Posterior cingulate gyrus (tissue), 11 donors: ENCODE data around the gene BBX.
"Not testable (repeated sequence)": the region's sequence is repeated elsewhere in the genome, so short reads cannot be mapped to it uniquely, and the experiment has no call there.

ENCODE experiments used
- DNase-seq, 10 donors: peaks; one replicate each; pipeline versions ENCODE4 v3.0.0 to v3.0.0-alpha.2; 2020 to 2021; ENCODE audit warnings: mixed read lengths in 3 of 10
- intact Hi-C: fragments of 100-400 bp; cut with DNase I; formaldehyde crosslinking; loops from one replicate; pipeline ENCODE4 v1.15.1; 2023

Gene BBX

GRCh38 chr3:107531917-107532469 is 9.2 kb downstream of the BBX start:
- intact Hi-C loops, result no loop called here
- no peak for DNase-seq

GRCh38 chr3:107540857-107541256 is 18.1 kb downstream of the BBX start:
- no peak for DNase-seq
- intact Hi-C loops, result loop anchor here (5.0 to 10.0 kb wide), 3 partner anchors 114 to 299 kb away; no protein-coding TSS in a partner anchor

- DNase-seq, result no peak
- intact Hi-C loops, result loop anchor here (5.0 to 10.0 kb wide), 3 partner anchors 115 to 300 kb away; no protein-coding TSS in a partner anchor
Measured at GRCh38 chr3:107542665-107543064, 19.9 kb downstream of the BBX start.

- intact Hi-C loops, result loop anchor here (5.0 to 10.0 kb wide), 3 partner anchors 116 to 301 kb away; no protein-coding TSS in a partner anchor
- DNase-seq, result peak in 1 of 10 donors; percentile 33
Measured at GRCh38 chr3:107543666-107544065, 20.9 kb downstream of the BBX start.

- DNase-seq, result no peak
- intact Hi-C loops, result loop anchor here (10.0 kb wide), 1 partner anchor 271 kb away; no protein-coding TSS in a partner anchor
Measured at GRCh38 chr3:107545680-107546120, 22.9 kb downstream of the BBX start.

GRCh38 chr3:107548601-107549000 is 25.8 kb downstream of the BBX start:
- intact Hi-C loops, result loop anchor here (10.0 kb wide), 1 partner anchor 274 kb away; no protein-coding TSS in a partner anchor
- no peak for DNase-seq

GRCh38 chr3:107555359-107555758 is 32.6 kb downstream of the BBX start:
- intact Hi-C loops, result no loop called here
- no peak for DNase-seq

- peak in 2 of 10 donors; percentile 54 to 74 for DNase-seq
- intact Hi-C loops, result no loop called here
Measured at GRCh38 chr3:107557743-107558142, 35.0 kb downstream of the BBX start.

- intact Hi-C loops, result no loop called here
- DNase-seq, result no peak
Measured at GRCh38 chr3:107560166-107560565, 37.4 kb downstream of the BBX start.

GRCh38 chr3:107561980-107562379 is 39.2 kb downstream of the BBX start:
- DNase-seq, result no peak
- intact Hi-C loops, result no loop called here

GRCh38 chr3:107562969-107563529 is 40.3 kb downstream of the BBX start:
- DNase-seq, result no peak
- intact Hi-C loops, result no loop called here

GRCh38 chr3:107565244-107565643 is 42.5 kb downstream of the BBX start:
- DNase-seq, intact Hi-C loops: not testable (repeated sequence)

- intact Hi-C loops, result loop anchor here (10.0 kb wide), 1 partner anchor 94 kb away; no protein-coding TSS in a partner anchor
- peak in 2 of 10 donors; percentile 17 to 53 for DNase-seq
Measured at GRCh38 chr3:107571089-107571488, 48.3 kb downstream of the BBX start.

- intact Hi-C loops, result loop anchor here (10.0 kb wide), 1 partner anchor 93 kb away; no protein-coding TSS in a partner anchor
- DNase-seq, result peak in 1 of 10 donors; percentile 54
Measured at GRCh38 chr3:107571492-107571891, 48.7 kb downstream of the BBX start.

- intact Hi-C loops, result loop anchor here (5.0 to 10.0 kb wide), 2 partner anchors 90 to 168 kb away; no protein-coding TSS in a partner anchor
- DNase-seq, result no peak
Measured at GRCh38 chr3:107574650-107575049, 51.9 kb downstream of the BBX start.

GRCh38 chr3:107578091-107578490 is 55.3 kb downstream of the BBX start:
- intact Hi-C loops, result loop anchor here (5.0 to 10.0 kb wide), 2 partner anchors 87 to 164 kb away; no protein-coding TSS in a partner anchor
- no peak for DNase-seq

GRCh38 chr3:107578523-107578922 is 55.8 kb downstream of the BBX start:
- DNase-seq, result no peak
- intact Hi-C loops, result loop anchor here (5.0 to 10.0 kb wide), 2 partner anchors 86 to 164 kb away; no protein-coding TSS in a partner anchor

GRCh38 chr3:107579371-107579770 is 56.6 kb downstream of the BBX start:
- DNase-seq, result no peak
- intact Hi-C loops, result loop anchor here (5.0 to 10.0 kb wide), 2 partner anchors 85 to 163 kb away; no protein-coding TSS in a partner anchor

- DNase-seq, result no peak
- intact Hi-C loops, result no loop called here
Measured at GRCh38 chr3:107581230-107581629, 58.5 kb downstream of the BBX start.

- no peak for DNase-seq
- intact Hi-C loops, result no loop called here
Measured at GRCh38 chr3:107588217-107588616, 65.5 kb downstream of the BBX start.

- DNase-seq, result no peak
- intact Hi-C loops, result no loop called here
Measured at GRCh38 chr3:107589454-107589853, 66.7 kb downstream of the BBX start.

GRCh38 chr3:107590786-107591185 is 68.0 kb downstream of the BBX start:
- intact Hi-C loops, result no loop called here
- no peak for DNase-seq
